AG04449 (cell line): ENCODE results near the gene PALM.

Source experiments
- CTCF ChIA-PET: fragments of 350-600 bp; formaldehyde crosslinking; extraction: SDS; loops from one replicate; lab custom pipeline; 2021; ENCODE audit warnings: antibody characterized with exemption; lab: Yijun Ruan, JAX
- POLR2A ChIA-PET: fragments of 400-600, 350-600 bp; formaldehyde crosslinking; extraction: SDS; loops from one replicate; lab custom pipeline; 2020; ENCODE audit warnings: antibody characterized with exemption, inconsistent platforms; lab: Yijun Ruan, JAX
- DNase-seq: peaks from one replicate; pipeline ENCODE4 v3.0.0-alpha.2; 2010; ENCODE audit warnings: low read depth, low spot score
- H3K4me3 ChIP-seq: 2 replicates; pipeline ENCODE4 v1.5.1; 2011; ENCODE audit warnings: low read depth, mild to moderate bottlenecking, control low read depth, low read length
- TF ChIP-seq, protein P1 (sequence below): IDR thresholded peaks from one replicate; pipeline ENCODE4 v1.5.1; 2011; ENCODE audit warnings: mild to moderate bottlenecking, moderate library complexity, low read length, control low read depth, inconsistent platforms; ENCODE audit not compliant: insufficient read depth; ENCODE audit errors: missing control alignments

Gene PALM

DNA sequence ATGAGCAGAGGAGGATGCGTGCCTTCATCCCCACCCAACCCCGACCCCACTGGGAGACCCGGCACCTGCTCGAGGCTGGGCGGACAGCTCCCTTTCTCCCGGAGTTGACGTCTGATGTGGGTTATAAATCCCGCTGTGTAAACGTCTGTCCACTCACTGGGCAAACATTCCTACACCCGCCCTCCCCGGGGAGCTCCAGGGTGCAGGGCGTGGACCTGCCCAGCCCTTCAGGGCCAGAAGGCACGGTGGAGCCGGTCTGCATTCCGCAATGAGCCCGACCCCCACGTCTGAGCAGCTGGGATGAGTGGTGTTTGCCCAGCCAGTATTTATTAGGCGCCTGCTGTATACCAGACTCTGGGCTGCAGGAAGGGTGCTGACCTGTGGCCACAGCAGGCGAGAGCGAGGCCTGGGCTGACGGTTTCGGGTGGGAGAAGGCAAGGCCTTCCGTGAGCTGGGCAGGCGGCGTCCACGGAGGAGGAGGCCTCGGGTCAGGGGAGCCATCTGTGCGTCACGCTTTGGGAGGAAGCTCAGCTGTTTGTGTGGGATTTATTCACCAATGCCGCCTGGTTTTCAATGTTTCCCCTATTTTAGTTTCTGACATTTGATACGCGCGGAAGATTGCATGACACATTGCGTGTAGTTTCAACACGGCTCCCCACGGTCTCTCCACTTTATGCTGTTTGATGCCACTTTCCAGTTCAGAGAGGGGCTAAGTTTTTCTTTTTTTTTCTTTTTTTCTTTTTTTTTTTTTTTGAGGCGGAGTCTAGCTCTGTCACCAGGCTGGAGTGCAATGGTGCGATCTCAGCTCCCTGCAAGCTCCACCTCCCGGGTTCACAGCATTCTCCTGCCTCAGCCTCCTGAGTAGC is 44.1 kb downstream of the PALM start:
- TF ChIP-seq, protein P1, sequence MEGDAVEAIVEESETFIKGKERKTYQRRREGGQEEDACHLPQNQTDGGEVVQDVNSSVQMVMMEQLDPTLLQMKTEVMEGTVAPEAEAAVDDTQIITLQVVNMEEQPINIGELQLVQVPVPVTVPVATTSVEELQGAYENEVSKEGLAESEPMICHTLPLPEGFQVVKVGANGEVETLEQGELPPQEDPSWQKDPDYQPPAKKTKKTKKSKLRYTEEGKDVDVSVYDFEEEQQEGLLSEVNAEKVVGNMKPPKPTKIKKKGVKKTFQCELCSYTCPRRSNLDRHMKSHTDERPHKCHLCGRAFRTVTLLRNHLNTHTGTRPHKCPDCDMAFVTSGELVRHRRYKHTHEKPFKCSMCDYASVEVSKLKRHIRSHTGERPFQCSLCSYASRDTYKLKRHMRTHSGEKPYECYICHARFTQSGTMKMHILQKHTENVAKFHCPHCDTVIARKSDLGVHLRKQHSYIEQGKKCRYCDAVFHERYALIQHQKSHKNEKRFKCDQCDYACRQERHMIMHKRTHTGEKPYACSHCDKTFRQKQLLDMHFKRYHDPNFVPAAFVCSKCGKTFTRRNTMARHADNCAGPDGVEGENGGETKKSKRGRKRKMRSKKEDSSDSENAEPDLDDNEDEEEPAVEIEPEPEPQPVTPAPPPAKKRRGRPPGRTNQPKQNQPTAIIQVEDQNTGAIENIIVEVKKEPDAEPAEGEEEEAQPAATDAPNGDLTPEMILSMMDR: no peak
- H3K4me3 ChIP-seq: no peak overlapping the region
- peak; percentile 26 for DNase-seq
- CTCF ChIA-PET: interaction anchor here (1.1 to 2.1 kb wide), 3 partner anchors 11 to 242 kb away, joined by 4 to 11 read pairs (median 5); no protein-coding TSS in a partner anchor
- POLR2A ChIA-PET: interaction anchor here (0.9 to 1.5 kb wide), 3 partner anchors 26 to 76 kb away, joined by 4 to 7 read pairs (median 7); partner anchors contain the start of gene PTBP1

DNA sequence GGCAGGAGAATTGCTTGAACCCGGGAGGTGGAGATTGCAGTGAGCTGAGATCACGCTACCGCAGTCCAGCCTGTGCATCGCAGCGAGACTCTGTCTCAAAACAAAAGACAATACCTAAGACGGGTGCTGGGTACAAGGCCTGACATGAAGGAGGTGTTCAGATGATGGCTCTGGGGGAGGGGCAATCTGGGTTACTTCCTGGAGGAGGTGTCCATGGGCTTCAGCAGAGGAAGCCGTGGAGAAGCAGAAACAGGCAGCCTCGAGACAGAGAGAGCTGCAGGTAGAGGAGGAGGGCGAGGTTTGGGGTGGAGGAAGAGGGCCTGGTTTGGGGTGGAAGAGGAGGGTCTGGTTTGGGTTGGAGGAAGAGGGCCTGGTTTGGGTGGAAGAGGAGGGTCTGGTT is 45.8 kb downstream of the PALM start:
- CTCF ChIA-PET: interaction anchor here (0.7 to 1.1 kb wide), 2 partner anchors 15 to 37 kb away, joined by 3 read pairs; no protein-coding TSS in a partner anchor
- POLR2A ChIA-PET: no interaction called here
- DNase-seq: no peak
- TF ChIP-seq, protein P1: no peak
- no peak overlapping the region for H3K4me3 ChIP-seq

DNA sequence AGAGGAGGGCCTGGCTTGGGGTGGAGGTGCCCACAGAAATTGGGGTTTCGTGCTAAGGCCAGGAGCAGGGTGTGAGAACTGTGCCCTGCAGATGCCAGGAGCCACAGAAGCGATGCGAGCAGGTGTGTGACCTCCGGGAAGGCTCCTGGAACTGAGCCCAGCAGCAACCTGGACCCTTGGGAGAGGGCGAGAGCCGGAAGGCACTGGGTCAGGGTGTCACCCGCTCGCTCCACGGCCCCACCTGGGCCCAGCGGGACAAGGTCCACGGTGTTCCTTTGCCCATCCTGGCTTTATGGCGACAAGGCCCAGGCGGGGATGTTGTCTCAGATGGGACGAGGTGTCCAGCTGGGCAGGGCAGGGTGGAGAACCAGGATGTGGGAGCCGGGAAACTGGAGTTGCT is 46.3 kb downstream of the PALM start:
- H3K4me3 ChIP-seq: no peak overlapping the region
- POLR2A ChIA-PET: no interaction called here
- TF ChIP-seq, protein P1: no peak
- CTCF ChIA-PET: no interaction called here
- no peak for DNase-seq

DNA sequence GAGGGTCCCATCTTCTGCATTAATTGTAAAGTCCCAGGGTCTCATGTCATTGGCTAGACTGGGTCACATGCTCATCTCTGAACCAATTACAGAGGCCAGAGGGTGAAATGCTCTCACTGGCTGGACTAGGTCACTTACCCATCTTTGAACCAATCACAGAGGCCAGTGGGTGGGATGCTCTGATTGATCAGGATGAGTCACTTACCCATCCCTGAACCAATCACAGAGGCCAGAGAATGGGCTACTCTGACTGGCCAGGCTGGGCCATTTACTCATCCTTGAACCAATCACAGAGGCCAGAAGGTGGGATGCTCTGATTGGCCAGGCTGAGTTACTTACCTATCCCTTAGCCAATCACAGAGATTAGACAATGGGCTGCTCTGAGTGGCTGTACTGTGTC is 47.5 kb downstream of the PALM start:
- no peak overlapping the region for H3K4me3 ChIP-seq
- TF ChIP-seq, protein P1: no peak
- ChIA-PET POLR2A (no interaction called here), CTCF (no interaction called here)
- DNase-seq: no peak

DNA sequence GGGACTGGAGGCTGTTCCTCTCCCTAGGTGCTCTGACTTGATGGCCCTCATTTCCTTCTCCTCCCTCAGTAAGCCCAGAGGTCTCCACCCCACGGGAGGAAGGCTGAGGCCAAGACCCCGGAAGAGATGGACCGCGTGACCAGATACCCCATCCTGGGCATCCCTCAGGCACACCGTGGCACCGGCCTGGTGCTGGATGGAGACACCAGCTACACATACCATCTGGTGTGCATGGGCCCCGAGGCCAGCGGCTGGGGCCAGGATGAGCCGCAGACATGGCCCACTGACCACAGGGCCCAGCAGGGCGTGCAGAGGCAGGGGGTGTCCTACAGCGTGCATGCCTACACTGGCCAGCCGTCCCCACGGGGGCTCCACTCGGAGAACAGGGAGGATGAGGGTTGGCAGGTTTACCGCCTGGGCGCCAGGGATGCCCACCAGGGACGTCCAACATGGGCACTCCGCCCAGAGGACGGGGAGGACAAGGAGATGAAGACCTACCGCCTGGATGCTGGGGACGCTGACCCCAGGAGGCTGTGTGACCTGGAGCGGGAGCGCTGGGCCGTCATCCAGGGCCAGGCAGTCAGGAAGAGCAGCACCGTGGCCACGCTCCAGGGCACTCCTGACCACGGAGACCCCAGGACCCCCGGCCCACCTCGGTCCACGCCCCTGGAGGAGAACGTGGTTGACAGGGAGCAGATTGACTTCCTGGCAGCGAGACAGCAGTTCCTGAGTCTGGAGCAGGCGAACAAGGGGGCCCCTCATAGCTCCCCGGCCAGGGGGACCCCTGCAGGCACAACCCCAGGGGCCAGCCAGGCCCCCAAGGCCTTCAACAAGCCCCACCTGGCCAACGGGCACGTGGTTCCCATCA is 48.3 kb downstream of the PALM start:
- no peak for DNase-seq
- ChIA-PET CTCF (no interaction called here), POLR2A (no interaction called here)
- no peak overlapping the region for H3K4me3 ChIP-seq
- TF ChIP-seq, protein P1: no peak
